Hematopoietic multipotent progenitor cell treated with erythropoietin and hydrocortisone succinate and interleukin-3 and kit ligand, for 8 days (in vitro differentiated cells): Measurements from ENCODE around the gene GPR26.

ENCODE experiments used
- DNase-seq: peaks from one replicate; pipeline ENCODE4 v3.0.0-alpha.2; 2015

Gene GPR26

GRCh38 chr10:123648595-123648994 lies 17.6 kb upstream of the GPR26 start:
- DNase-seq = no peak

DNA sequence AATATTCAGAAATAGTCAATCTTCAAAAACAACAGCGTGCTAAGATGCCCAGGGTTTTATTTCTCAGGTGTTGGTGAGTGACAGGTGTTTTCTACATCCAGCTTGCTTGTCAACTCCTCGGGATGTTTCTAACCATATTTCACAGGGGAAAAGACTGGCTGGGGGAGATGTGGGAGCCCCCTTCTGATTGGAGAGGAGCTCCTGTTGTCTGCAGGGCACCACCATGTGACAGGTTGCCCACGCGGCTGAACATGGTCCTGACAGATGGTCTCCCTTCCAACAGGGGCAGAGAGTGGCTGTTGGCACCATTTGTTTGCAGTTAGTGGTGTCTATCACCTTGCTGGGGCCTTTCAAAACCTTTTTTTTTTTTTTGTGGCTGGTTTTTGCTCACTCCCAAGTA lies 16.5 kb upstream of the GPR26 start:
- DNase-seq = no peak

DNA sequence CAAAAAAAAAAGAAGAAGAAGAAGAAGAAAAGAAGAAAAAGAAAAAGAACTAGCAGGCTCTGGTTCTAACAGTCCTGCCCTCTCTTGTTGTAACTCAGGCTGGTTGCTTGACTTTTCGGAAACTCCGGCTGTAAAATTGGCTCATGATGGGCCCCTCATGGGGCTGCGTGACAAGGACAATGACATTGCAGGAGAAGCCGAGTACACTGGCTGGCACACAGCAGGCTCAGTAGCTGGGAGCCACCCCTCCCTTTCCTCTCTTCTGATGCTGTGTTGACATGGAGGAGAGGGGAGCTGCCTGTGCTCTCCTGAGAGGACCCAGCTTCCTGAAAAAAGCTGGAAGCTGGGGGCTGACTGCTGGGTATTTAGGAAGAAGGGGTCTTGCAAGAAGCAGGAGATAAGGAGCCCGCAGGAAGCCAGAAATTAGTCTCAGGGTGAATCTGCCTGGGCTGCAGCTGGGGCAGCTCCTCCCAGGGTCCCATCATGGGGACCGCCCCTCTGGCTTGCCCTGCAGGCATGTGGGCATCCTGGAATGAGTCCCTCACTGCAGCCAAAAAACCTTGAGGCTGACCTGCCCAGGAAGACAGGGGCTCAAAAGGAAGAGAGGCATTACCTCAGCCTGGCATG lies 14.6 kb upstream of the GPR26 start:
- no peak for DNase-seq

GRCh38 chr10:123655751-123656150 lies 10.4 kb upstream of the GPR26 start:
- no peak for DNase-seq

- DNase-seq = no peak
Observed at GRCh38 chr10:123663522-123663921, 2.6 kb upstream of the GPR26 start.

GRCh38 chr10:123665491-123666286 lies 466 bp upstream of the GPR26 start:
- DNase-seq = no peak

GRCh38 chr10:123669886-123670285 lies 3.7 kb downstream of the GPR26 start:
- DNase-seq = no peak

GRCh38 chr10:123673198-123673597 lies 7.0 kb downstream of the GPR26 start:
- no peak for DNase-seq

DNA sequence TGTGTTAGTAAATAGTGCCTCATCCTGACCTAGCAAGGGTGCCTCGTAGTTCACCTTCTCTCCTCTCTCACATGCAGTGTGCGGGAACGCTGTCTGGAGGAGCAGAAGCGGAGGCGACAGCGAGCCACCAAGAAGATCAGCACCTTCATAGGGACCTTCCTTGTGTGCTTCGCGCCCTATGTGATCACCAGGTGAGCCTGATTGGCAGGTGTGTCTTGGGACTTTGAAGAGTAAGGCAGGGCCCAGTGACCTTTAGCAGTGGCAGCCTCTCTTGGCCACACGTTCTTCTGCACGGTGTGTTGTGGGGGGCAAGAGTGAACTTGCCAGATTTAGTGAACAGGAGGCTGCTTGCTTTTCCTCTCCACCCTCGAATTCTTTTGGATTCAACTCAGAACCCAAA lies 8.6 kb downstream of the GPR26 start:
- no peak for DNase-seq

- no peak for DNase-seq
Observed at GRCh38 chr10:123675811-123676210, 9.7 kb downstream of the GPR26 start.

DNA sequence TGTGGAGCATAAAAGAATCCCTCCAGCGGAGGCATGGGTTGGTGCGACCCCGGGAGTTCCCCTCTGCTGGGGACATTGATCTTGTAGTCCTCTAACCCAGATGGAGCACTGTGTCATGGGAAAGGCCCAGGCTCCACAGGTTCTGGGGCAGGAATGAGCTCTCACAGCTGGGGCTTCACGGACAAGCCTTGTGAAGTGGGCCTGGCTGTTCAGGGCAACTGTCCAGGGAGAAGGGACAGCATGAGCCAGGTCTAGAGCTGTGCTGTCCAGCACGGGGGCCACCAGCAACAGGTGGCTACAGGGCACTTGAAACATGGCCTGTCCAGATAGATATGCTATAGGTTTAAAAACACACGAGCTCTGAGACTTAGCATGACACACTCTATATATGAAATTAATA lies 11.4 kb downstream of the GPR26 start:
- DNase-seq = no peak

DNA sequence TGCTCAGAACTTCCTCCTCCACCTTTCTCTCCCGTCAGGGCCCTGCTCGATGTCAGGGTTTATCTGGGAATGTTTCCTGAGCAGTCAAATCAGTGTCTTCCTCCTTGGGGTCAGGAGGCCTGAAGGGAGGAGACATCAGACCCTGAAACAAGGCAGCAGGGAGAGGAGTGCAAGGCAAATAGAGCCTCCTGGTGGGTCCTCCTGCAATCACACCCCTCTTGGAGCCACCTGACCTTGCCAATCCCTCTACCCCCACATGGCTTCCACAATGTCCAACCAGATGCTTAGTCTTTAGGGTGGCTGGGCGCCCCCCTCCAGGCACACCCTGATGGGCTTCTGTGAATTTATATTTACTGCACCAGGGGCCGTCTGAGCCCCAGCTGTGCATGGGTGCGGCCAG lies 12.2 kb downstream of the GPR26 start:
- DNase-seq = no peak

- DNase-seq = no peak
Observed at GRCh38 chr10:123681285-123681684, 15.1 kb downstream of the GPR26 start.

GRCh38 chr10:123682477-123682876 lies 16.3 kb downstream of the GPR26 start:
- DNase-seq = no peak

- DNase-seq = no peak
Observed at GRCh38 chr10:123683459-123683858, 17.3 kb downstream of the GPR26 start.

DNA sequence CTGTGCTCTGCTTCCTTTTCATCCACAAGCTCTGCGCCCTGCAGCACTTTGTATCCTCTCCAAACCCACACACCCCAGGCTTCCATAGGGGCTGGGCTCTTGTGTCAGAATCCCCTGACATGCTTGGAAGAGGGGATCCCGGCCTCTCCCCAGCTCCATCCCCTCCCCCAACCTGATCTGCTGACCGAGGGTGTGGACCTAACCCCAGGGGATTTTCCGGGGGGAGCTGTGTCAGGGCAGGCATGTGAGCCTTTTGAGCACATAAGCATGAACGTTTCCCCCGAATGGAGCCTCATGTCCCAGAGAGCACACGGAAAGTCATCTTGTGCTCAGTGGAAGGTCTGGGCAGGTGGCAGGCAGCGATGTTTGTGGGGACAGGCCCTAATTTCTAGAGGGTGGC lies 17.7 kb downstream of the GPR26 start:
- no peak for DNase-seq

- no peak for DNase-seq
Observed at GRCh38 chr10:123685260-123685659, 19.1 kb downstream of the GPR26 start.

- no peak for DNase-seq
Observed at GRCh38 chr10:123687758-123688157, 21.6 kb downstream of the GPR26 start.

DNA sequence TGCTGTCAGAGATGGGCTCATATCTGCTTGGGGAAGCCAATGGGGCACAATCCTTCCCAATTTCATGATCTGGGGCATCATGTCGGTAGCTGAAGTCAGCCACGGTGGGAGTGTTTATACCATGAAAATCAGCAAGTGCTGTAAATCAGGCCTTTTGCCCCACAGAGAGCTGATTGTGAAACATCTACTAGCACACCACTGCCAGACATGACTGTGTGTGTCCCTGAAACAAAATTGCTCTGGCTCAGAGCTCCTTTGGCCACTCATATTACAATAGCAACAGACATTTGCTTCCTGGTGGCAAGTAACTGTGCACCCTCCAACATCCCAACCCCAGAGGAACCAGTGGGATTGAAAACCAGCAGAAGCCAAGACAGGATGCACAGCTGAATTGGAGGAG lies 23.7 kb downstream of the GPR26 start:
- no peak for DNase-seq

- DNase-seq = no peak
Observed at GRCh38 chr10:123703195-123703790, 37.1 kb downstream of the GPR26 start.

- DNase-seq = no peak
Observed at GRCh38 chr10:123704076-123704475, 37.9 kb downstream of the GPR26 start.

GRCh38 chr10:123704812-123705211 lies 38.7 kb downstream of the GPR26 start:
- DNase-seq = no peak

- no peak for DNase-seq
Observed at GRCh38 chr10:123706236-123706635, 40.1 kb downstream of the GPR26 start.

GRCh38 chr10:123715546-123715945 lies 49.4 kb downstream of the GPR26 start:
- no peak for DNase-seq
